HG02610 (cell line): ENCODE data around the gene SMIM3.
A peak's percentile ranks its signal among the peaks of the same experiment; 100 is the strongest.
"Not testable (repeated sequence)": the region's sequence is repeated elsewhere in the genome, so short reads cannot be mapped to it uniquely, and the experiment has no call there.

Experiments used
- ATAC-seq: cut with Tn5 transposase; IDR thresholded peaks from one replicate; pipeline ENCODE4 v1.9.1; 2021; ENCODE audit warnings: mild to moderate bottlenecking, moderate library complexity; ENCODE audit not compliant: unreplicated experiment

SMIM3 gene

GRCh38 chr5:150793423-150793888, 14.9 kb downstream of the SMIM3 start:
- not testable (repeated sequence) for ATAC-seq

DNA sequence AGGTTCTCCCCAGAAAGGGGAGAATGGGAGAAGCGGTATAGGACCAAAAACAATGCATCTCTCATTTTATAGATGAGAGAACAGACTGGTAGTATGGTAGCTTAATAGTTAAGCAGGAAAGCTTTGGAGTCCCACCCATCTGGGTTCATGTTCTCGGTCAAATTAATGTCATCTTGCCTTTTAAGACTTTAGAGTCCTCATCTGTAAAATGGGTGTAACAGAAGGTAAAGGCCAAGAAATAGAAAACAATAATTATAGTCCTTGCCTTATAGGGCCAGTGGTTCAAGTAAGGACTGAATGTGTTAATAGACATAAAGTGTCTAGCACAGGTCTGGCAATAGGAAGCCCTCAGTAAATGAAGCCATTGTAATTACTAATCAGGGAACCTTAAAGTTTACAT, 16.4 kb downstream of the SMIM3 start:
- ATAC-seq: no peak

DNA sequence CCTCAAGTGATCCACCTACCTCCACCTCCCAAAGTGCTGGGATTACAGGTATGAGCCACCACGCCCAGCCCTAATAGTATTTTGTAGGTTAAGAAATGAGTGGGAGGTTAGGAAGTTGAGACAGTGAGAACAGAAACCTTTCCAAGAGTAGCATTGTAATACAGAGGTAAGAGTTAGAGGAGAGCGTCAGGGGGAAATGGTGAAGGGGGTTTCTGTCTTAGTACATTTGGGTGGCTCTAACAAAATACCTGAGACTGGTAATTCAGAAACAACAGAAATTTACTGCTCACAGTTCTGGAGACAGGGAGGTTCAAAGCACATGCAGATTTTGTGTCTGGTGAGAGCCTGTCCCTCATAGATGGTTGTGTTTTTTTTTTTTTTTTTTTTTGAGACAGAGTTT, 18.8 kb downstream of the SMIM3 start:
- peak; percentile 39 for ATAC-seq

DNA sequence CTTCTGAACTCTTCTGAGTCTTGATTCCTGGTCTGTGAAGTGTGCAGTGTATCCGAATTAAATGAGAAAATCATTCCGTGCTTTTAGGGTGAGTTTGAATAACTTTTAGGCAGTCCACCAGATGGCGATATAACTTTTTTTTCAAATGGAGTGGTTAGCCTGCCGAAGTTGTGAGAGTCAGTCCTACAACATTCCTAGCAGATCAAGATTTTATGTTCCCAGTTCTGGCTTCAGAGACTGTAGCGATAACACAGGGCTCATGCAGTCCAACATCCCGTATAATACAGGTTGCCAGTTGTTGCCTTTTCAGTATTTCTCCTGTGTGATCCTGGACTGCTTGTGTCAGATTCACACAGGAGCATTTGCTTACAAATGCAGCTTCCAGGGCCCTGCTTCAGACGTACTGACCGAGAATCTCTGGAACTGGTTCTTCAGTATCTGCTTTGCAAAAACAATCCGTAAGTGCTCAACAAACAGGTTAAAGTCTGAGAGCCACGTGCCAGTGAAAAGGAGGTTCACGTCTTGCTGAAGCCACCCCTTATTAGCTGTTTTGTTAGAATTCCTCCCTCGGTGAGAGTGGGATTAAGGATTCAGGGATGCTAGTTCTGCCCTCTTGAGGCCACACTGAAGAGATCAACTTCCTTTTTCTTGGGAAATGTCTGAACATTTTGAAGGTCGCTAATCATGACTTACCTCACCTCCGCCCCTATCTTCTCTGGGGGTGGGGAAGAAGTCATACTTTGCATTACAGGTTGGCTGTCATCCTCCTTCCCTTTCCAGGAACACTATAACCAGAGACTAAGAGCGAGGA, 22.8 kb downstream of the SMIM3 start:
- ATAC-seq: peak; percentile 44

- ATAC-seq: no peak
Measured at GRCh38 chr5:150804388-150804787, 25.8 kb downstream of the SMIM3 start.

DNA sequence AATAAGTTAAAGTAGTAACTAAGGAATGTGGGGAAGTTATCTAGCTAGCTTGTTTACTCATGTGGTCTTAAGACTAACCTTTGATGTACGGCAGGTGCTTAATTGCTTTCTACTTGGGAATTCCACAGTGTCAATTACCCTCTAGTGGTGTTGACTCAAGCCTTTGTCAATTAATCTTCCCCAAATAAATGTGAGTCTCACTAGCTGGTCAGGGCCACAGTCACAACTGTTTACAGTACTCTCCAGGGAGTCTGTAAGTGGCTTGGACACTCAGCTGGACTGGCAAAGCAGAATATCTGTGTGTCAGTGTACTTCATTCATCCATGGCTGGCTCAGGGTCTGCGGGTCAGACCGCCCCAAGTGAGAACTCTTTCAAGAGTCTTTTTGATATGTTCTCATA, 30.8 kb downstream of the SMIM3 start:
- ATAC-seq: no peak

DNA sequence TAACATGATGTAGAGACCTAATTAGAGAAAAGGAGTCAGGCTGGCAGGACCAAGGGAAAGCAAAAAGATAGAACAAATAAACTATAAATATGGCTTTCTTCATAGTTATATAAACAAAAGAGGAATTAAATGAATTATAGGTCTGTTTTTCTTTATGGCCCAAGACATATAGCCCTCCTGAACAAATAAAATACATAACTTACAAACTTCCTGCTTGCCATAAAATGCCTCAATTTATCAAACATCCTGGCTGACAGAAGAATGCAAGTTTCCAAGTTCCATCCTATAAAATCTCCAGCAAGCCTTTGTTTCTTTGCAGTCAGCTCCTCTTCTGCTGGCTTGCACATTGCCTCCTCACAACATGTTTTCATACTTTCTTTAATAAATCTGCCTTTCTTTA, 36.5 kb downstream of the SMIM3 start:
- ATAC-seq: no peak

DNA sequence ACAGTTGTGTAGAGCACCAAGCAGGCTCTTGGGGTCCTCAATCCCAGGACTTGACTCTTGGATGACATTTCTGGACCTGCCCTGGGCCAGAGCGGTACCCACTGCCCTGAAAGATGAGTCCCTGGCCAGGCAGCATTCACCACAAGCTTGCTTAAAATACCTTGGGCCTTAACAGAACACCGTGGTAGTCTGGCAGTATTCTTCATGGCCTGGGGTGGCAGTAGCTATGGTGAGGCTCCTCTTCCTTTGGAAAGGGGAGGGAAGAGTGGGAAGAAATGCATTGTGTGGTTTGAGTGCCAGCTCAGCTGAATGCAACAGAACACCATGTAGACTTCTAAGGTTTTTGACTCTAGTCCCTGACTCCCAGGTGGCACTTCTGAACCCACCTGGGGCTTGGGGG, 38.4 kb downstream of the SMIM3 start:
- no peak for ATAC-seq

DNA sequence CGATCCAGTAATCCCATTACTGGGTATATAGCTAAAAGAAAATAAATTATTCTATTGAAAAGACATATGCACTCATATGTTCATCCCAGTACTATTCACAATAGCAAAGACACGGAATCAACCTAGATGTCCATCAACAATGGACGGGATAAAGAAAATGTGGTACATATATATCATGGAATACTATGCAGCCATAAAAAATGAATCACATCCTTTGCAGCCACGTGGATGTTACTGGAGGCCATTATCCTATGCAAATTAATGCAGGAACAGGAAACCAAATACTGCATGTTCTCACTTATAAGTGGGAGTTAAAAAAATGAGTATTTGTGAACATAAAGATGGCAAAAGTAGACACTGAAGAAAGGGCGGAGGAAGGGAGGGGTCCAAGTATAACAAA, 51.2 kb downstream of the SMIM3 start:
- no peak for ATAC-seq

DNA sequence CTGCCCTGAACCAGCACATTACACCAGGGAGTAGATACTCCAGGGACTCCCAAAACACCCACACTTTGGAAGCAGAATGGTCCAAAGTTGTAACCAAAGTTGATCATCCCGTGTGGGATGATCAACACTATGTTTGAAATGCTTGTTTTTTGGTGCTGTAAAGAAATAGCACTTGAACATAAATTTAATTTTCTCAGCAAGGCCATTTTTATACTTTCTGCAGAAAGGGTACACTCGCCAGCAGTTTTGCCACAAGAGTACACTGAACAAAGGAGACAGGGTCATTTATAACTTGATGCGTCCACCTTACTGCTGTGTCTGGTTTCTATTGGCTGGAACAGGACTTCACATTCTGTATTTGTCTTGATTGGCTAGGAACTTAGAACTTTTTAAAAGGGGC, 53.3 kb downstream of the SMIM3 start:
- ATAC-seq: not testable (repeated sequence)

GRCh38 chr5:150836064-150836463, 57.5 kb downstream of the SMIM3 start:
- no peak for ATAC-seq

GRCh38 chr5:150836703-150837102, 58.1 kb downstream of the SMIM3 start:
- ATAC-seq: no peak

GRCh38 chr5:150845185-150845859, 66.8 kb downstream of the SMIM3 start:
- not testable (repeated sequence) for ATAC-seq

DNA sequence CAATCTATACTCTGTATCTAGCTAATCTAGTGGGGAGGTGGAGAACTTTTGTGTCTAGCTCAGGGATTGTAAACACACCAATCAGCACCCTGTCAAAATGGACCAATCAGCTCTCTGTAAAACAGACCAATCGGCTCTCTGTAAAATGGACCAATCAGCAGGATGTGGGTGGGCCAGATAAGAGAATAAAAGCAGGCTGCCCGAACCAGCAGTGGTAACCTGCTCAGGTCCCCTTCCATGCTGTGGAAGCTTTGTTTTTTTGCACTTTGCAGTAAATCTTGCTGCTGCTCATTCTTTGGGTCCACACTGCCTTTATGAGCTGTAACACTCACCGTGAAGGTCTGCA, 67.7 kb downstream of the SMIM3 start, which contains the start of gene IRGM:
IRGM (plus strand) TSS at position 214 of the 346 bp plus-strand sequence. CDS start 1,603 bp downstream, outside the sequence.
- not testable (repeated sequence) for ATAC-seq
